HG02943 (cell line): Measurements from ENCODE around the gene ZNF382.

ENCODE experiments used
- ATAC-seq: cut with Tn5 transposase; IDR thresholded peaks from one replicate; pipeline ENCODE4 v1.9.1; 2021; ENCODE audit warnings: mild to moderate bottlenecking, low read depth, moderate library complexity; ENCODE audit not compliant: unreplicated experiment

ZNF382 gene

DNA sequence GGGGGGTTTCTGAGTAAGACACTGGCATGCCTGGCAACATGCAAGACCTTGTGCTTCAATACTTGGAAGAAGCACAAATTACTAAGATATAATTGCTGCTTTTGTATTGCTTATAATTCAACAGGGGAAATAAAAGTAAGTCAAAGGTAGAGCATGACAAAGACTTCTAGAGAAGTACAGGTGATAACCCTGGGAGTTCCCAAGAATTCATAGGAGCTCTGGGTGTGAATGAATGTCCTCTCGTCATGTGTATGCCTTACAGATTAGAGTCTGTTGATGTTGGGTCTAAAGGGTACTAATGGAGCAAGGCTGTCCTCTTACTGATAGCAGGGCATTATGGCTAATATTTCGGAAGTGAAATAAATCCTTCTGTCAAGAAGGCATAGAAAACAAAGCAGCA is 69.1 kb downstream of the ZNF382 start:
- ATAC-seq: no peak

DNA sequence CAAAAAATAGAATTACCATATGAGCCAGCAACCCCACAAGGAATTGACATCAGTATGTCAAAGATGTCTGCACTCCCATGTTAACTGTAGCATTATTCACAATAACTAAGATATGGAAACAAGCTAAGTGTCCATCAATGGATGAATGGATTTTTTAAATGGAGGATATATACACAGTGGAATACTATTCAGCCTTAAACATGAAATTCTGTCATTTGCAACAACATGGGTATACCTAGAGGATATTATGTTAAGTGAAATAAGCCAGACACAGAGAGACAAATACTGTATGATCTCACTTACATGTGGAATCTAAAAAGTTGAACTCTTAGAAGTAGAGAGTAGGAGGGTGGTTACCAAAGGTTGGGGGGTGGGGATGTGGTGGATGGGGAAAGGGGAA is 74.3 kb downstream of the ZNF382 start:
- no peak for ATAC-seq
